IPS-15b (cell line): ENCODE results near the gene LRRTM3.

Experiments
- H3K27me3 ChIP-seq: one replicate; pipeline ENCODE4 v1.6.1; 2013; ENCODE audit warnings: low read length; ENCODE audit not compliant: control insufficient read depth, insufficient read depth
- H3K36me3 ChIP-seq: one replicate; pipeline ENCODE4 v1.6.1; 2013; ENCODE audit warnings: low read length; ENCODE audit not compliant: control insufficient read depth, insufficient read depth
- H3K4me1 ChIP-seq: one replicate; pipeline ENCODE4 v1.6.1; 2013; ENCODE audit warnings: mild to moderate bottlenecking, low read length; ENCODE audit not compliant: control insufficient read depth, insufficient read depth
- H3K4me3 ChIP-seq: one replicate; pipeline ENCODE4 v1.5.1; 2013; ENCODE audit warnings: low read depth, low read length
- H3K9ac ChIP-seq: one replicate; pipeline ENCODE4 v1.6.1; 2013; ENCODE audit warnings: low read depth, mild to moderate bottlenecking, low read length
- H3K9me3 ChIP-seq: one replicate; pipeline ENCODE4 v1.6.1; 2013; ENCODE audit warnings: mild to moderate bottlenecking, low read length; ENCODE audit not compliant: control insufficient read depth, insufficient read depth

Gene LRRTM3

GRCh38 chr10:67043041-67043440 is 117.2 kb downstream of the LRRTM3 start:
- H3K9me3 ChIP-seq: no peaks in the 10 kb centered on the region
- no peak overlapping the region for H3K9ac ChIP-seq
- H3K27me3 ChIP-seq: no peaks in the 10 kb centered on the region
- H3K36me3 ChIP-seq: no peaks in the 10 kb centered on the region
- no peaks in the 10 kb centered on the region for H3K4me1 ChIP-seq
- no peak overlapping the region for H3K4me3 ChIP-seq

- Histone ChIP-seq H3K27me3 (no peaks in the 10 kb centered on the region), H3K4me1 (no peaks in the 10 kb centered on the region), H3K36me3 (no peaks in the 10 kb centered on the region), H3K9me3 (no peaks in the 10 kb centered on the region), H3K4me3 (no peak overlapping the region), H3K9ac (no peak overlapping the region)
Measured at GRCh38 chr10:67045404-67045803, 119.6 kb downstream of the LRRTM3 start.

DNA sequence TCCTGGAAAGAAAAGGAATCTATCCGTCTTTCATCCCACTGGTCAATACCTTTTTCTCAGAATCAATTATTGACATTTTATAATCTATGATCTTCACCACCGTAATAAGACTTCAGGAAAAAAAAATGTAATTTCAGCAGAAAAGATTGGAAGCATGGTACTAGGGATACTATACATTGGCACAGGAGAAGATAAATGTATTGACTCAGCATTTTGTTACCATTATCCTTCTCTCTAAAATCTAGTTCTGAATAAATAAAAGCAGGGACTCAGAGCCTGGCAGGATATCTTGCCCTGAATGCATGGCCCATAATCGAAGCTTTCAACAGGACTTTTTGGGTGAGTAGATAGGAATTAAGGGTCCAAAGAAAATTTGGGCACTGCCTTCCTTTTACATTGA is 120.7 kb downstream of the LRRTM3 start:
- Histone ChIP-seq H3K4me3 (no peak overlapping the region), H3K9ac (no peak overlapping the region), H3K36me3 (no peaks in the 10 kb centered on the region), H3K9me3 (no peaks in the 10 kb centered on the region), H3K4me1 (no peaks in the 10 kb centered on the region), H3K27me3 (no peaks in the 10 kb centered on the region)

DNA sequence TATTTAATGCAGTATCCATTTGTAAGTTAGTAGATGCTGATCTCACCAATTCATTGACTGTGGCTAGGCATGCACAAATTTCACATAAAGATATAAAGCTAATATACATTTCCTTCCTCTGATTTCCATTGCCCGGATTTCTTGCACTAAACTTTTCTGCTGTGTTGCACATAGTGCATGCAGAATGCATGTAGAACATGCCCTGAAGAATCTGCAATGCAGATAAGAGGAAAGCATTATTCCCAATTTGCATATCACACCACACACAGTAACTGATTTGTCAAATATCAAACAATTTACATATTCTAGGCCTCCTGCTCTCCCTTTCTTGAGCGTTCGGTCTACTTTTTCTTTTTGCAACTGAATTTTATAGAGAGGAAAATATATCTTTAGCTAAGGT is 124.2 kb downstream of the LRRTM3 start:
- Histone ChIP-seq H3K4me1 (no peaks in the 10 kb centered on the region), H3K9me3 (no peaks in the 10 kb centered on the region), H3K4me3 (no peak overlapping the region)

DNA sequence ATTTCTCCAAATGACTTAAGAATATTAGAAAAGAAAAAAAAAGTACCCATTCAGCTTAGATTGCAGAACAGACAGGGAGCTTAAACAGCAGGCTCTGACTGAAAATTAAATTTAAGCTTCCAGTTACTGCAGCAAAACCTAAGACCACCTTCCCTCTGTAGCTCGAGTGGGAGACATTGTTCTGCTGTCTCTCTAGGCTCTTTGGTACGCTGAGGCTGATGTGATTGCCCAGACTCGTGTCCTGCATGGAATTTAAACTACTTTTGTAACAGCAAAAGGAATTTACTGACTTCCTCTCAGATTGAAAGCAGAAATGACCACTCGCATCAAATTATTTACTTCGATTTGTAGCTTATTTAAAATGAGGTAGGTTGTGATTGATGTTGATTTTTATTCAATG is 124.6 kb downstream of the LRRTM3 start:
- Histone ChIP-seq H3K27me3 (no peaks in the 10 kb centered on the region), H3K4me1 (no peaks in the 10 kb centered on the region), H3K36me3 (no peaks in the 10 kb centered on the region), H3K9ac (no peak overlapping the region), H3K9me3 (no peaks in the 10 kb centered on the region), H3K4me3 (no peak overlapping the region)

More for the DNA sequence above, 124.2 kb downstream of the LRRTM3 start:
- H3K36me3 ChIP-seq: no peaks in the 10 kb centered on the region
- no peak overlapping the region for H3K9ac ChIP-seq
- no peaks in the 10 kb centered on the region for H3K27me3 ChIP-seq

DNA sequence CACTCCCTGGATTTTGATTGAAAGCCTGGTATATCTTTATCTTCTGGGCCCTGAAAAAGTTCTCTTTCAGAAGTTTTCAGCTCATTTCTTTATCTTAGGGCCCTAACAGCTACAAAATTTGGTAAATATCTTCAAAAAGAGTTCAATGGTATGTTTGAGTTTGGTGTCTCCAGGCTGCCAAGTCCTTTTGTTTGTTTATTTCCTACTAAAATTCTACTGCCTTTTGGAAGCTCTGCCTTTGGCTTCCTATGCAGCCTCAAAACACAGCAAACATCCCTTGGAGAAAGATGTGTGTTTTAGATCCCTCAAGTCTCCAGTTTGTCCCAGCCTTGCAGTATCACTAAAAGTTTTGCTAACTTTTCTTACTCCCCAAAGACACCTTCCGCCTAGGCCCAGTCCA is 146.8 kb downstream of the LRRTM3 start:
- Histone ChIP-seq H3K27me3 (no peaks in the 10 kb centered on the region), H3K9ac (no peak overlapping the region), H3K9me3 (no peaks in the 10 kb centered on the region), H3K4me3 (no peak overlapping the region), H3K4me1 (no peaks in the 10 kb centered on the region), H3K36me3 (no peaks in the 10 kb centered on the region)

DNA sequence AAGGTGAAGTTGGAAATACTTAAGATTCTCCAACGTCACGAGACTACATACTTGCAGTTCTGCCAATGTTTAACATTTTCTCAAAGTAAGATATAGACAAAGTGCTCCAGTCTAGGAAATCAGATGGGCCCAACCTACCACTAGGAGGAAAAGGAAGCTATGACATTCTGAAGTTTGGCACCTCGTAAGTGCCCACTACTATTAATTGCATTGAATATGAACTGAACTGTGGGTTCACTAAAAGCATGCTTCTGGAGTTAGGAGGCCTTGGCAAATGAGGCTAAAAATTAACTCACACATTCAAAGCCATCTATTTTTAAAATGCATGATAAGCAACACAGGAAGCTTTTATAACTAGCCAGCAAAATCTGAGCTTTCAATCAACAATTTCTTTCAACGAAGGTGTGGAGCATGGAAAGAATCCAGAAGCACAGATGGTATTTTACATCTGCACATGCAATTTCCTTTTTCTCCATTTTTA is 149.7 kb downstream of the LRRTM3 start:
- Histone ChIP-seq H3K4me1 (no peaks in the 10 kb centered on the region), H3K27me3 (no peaks in the 10 kb centered on the region), H3K9ac (no peak overlapping the region), H3K36me3 (no peaks in the 10 kb centered on the region), H3K9me3 (no peaks in the 10 kb centered on the region), H3K4me3 (no peak overlapping the region)

DNA sequence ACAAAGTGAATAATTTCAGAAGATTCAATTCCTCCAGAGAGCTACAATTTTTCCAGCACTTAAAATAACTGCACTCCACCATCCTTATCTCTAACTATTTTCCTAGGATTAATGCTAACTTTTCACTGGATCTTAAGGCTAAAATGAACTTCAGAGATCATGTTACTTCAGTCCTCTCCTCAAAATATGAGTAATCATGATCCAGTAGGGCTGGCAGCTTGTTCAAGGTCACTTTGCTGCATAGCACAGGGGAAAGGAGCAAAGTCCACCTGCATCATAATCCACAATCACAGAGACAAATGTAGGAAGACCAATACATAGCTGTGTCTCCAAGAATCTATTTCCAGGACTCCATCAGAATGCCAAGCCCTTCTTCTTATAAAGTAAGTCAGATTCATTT is 150.3 kb downstream of the LRRTM3 start:
- no peaks in the 10 kb centered on the region for H3K4me1 ChIP-seq
- no peaks in the 10 kb centered on the region for H3K36me3 ChIP-seq
- H3K4me3 ChIP-seq: no peak overlapping the region
- no peak overlapping the region for H3K9ac ChIP-seq
- H3K9me3 ChIP-seq: no peaks in the 10 kb centered on the region
- no peaks in the 10 kb centered on the region for H3K27me3 ChIP-seq

DNA sequence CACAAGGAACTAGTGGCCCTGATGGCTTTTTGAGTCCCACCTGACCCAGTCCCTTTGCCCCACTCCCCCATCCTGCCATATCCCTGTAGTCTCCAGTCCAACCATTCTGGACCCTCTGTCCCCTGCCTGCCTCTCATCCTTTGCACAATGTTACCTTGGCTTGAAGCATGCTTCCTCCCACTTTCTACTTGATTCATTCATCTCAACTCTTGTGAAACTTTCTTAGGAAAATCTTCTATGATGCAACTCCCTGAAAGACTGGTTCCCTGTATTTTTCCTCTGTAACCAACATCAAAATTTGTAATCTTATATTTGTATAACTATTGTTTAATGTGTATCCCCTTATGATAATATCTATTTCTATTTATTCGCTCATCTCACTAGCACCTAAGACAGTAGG is 151.5 kb downstream of the LRRTM3 start:
- H3K4me3 ChIP-seq: no peak overlapping the region
- H3K4me1 ChIP-seq: no peaks in the 10 kb centered on the region
- no peak overlapping the region for H3K9ac ChIP-seq
- no peaks in the 10 kb centered on the region for H3K36me3 ChIP-seq
- no peaks in the 10 kb centered on the region for H3K9me3 ChIP-seq
- no peaks in the 10 kb centered on the region for H3K27me3 ChIP-seq

DNA sequence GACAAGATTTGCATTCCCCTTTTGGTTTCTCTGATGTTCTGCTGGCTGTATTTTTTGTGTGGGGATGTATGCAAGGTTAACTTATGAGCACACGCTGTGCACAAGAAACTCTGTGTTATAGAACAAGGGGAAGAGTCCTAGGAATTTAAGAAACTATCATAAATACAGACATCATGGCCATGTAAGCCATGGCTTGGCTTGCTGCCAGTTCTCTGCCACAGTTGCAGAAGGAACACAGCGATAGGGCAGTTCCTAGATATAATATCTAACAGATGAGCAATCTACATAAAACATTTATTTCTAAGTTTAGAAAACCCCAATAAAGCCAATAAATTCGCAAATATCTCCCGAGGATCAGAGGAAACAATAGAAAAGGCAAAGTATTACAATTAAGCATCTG is 153.3 kb downstream of the LRRTM3 start:
- Histone ChIP-seq H3K9me3 (no peaks in the 10 kb centered on the region), H3K27me3 (no peaks in the 10 kb centered on the region), H3K9ac (no peak overlapping the region), H3K36me3 (no peaks in the 10 kb centered on the region), H3K4me3 (no peak overlapping the region), H3K4me1 (no peaks in the 10 kb centered on the region)

DNA sequence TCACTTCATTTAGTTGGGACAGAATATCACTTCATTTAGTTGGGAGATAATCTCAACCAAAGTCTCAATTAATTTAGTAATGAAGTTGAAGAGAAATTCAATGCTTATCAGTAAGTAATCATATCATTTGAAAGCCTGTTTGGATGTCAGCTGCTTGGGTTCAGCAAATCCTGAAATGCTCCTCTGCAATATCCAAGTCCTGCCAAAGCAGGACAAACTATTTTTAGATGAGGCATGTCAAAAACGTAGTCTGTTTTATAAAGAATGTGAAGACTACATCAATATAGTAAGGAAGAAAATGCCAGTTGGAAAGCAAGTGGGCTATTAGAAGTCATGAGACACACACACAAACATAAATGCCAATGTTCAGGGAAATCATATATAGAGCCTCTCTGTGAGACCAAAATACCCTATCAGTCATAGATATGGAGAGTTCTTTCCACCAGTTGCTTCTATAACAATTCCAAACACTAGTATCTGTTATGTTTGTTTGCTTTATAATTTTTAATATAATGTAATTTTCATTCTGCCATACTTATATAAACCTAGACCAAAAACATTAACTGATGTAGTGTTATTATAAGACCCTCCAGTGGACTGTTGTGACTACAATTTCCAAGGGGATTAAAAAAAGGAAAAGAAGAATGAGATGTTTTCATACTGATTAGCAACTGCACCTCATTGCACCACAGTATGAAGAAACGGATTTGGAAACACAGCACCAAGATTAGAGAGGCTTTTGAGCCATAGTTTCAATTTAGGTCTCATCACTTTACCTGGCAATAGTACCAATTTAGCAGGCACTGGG is 160.7 kb downstream of the LRRTM3 start:
- no peak overlapping the region for H3K4me3 ChIP-seq
- H3K27me3 ChIP-seq: no peaks in the 10 kb centered on the region
- H3K4me1 ChIP-seq: no peaks in the 10 kb centered on the region
- no peaks in the 10 kb centered on the region for H3K36me3 ChIP-seq
- H3K9me3 ChIP-seq: no peaks in the 10 kb centered on the region
- H3K9ac ChIP-seq: no peak overlapping the region

GRCh38 chr10:67087135-67087425 is 161.2 kb downstream of the LRRTM3 start:
- no peaks in the 10 kb centered on the region for H3K9me3 ChIP-seq

More at GRCh38 chr10:67087135-67087425, 161.2 kb downstream of the LRRTM3 start:
- Histone ChIP-seq H3K27me3 (no peaks in the 10 kb centered on the region), H3K4me1 (no peaks in the 10 kb centered on the region), H3K9ac (no peak overlapping the region), H3K4me3 (no peak overlapping the region), H3K36me3 (no peaks in the 10 kb centered on the region)
